Retina (tissue), 1 donor: ENCODE measurements around the gene FAM131C.
"Not testable (repeated sequence)": the region's sequence is repeated elsewhere in the genome, so short reads cannot be mapped to it uniquely, and the experiment has no call there.

Experiments used
- DNase-seq: peaks from one replicate; pipeline ENCODE4 v3.0.0-alpha.2; 2016

FAM131C gene

GRCh38 chr1:16057314-16057915 is 16.0 kb downstream of the FAM131C start:
- DNase-seq, result not testable (repeated sequence)

DNA sequence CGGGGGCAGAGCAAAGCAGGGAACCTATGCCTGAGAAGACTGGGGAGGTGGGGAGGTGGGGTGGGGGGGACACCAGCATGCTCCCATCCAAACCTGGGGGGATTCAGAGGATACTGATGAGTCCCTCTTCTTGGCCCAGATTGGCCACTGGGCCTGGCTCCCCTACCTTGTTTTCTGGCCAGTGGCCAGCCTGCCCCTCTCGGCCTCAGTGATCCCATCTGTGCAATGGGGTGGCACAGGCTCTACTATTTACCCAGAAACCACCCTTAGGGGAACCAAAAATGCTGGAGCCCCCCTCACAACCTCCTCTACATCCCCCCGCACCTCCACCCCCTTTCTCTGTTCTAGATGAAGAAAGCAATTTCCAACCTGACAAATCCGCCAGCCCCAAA is 16.9 kb downstream of the FAM131C start:
- not testable (repeated sequence) for DNase-seq

- peak; percentile 91 for DNase-seq
Measured at GRCh38 chr1:16055613-16056520, 17.6 kb downstream of the FAM131C start.

DNA sequence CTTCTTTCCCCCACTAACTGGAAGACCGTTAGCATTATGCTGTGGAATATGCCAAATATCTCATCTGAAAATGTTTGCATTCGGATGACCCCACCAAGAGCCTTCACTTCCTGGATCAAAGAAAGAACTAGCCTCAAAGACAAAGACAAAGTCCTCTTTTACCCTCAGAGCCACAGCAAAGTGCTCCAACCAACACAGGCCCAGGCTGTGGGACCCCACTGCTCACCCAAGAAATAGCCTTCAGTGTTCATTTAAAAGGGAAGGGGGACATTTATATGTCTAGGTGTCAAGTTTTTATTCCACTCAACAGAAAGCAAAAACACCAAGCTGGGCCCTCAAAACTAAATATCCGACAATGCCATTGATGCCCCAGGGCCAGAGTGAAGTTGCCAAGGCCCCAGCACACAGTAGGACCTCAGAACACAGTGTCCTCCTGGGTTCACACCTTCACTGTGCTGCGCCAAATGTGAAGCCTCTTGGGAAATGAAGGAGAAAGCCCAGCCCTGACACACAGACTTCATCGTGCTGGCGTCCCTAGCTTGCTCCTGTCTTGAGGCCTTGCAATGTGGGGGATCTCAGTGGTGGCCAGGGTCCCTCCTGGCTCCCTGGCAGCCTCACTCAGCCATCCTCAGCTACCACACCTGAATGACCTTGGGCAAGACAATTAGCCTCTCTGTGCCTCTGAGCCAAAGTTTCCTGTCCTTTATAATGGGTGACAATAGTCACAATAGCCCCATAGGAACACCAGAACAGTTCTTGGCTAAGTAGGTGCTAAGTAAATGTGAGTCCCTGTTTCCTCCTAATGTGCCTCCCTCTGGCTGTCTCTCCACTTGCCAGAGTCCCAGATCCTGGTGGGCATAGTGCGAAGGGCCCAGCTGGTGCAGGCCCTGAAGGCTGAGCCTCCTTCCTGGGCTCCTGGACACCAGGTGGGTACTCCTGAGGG is 18.6 kb downstream of the FAM131C start:
- no peak for DNase-seq

DNA sequence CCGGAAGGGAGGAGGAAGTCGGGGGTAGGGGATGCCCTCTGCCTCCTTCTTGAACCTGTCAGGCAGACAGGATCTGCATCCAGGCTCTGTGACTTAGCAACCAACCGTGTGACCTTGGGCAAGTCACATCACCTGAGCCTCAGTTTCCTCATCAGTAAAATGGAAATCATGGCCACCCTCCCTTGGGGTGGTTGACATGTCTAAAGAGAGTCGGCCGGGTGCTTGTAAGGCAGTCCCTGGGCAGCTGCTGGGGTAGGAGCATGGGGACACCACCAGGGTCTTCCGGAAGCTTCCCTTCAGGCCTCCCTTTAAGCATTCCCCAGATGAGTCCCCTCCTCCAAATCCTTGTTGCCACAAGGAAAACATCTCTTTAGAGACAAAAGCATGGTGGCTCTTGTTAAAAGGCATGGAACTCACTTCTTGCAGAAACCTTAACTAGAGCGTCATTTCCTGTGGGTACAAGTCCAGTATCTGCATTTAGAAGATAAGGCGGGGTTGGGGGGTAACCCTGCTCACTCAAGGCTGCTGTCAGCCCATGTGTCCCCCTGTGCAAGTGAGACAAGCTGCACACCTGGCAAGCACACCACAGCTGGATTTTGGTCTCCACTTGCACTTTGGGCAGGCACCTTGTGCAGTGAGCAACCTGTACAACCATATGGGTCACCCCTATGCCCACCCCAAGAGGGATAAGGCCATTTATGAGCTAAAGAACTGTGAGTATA is 19.5 kb downstream of the FAM131C start:
- no peak for DNase-seq

DNA sequence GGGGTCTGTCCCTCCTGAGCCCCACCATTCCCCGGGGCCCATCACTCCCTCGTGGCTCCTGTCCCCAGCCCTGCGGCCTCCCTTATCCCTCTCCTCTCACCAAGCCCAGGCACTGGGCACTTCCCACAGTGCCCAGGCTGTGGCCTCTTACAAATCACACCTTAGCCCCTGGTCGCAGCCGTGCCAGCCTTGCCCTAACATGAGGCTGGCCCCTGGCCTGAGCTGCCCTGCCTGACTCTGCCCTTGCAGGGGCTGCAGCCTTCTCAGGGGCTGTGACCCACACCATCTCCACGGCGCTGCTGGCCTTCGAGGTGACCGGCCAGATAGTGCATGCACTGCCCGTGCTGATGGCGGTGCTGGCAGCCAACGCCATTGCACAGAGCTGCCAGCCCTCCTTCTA is 21.5 kb downstream of the FAM131C start:
- DNase-seq, result not testable (repeated sequence)

DNA sequence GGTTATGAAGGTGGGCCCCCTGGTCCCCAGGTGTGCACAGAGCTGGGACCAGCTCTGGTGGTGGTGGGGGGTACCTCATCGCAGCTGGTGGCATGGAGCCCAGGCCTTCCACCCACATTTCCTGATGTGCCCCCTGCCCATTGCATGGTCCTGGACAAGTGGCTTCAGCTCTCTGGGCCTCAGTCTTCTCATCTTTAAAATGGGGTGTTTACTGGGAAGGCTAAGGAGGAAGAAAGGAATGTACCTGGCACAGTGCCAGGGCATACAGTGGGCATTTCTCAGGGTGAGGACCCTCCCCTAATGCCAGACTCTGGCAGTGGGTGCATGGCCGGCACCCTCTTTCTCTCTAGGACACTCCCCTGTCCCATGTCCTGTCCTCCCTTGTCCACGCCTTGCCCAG is 22.4 kb downstream of the FAM131C start:
- no peak for DNase-seq

DNA sequence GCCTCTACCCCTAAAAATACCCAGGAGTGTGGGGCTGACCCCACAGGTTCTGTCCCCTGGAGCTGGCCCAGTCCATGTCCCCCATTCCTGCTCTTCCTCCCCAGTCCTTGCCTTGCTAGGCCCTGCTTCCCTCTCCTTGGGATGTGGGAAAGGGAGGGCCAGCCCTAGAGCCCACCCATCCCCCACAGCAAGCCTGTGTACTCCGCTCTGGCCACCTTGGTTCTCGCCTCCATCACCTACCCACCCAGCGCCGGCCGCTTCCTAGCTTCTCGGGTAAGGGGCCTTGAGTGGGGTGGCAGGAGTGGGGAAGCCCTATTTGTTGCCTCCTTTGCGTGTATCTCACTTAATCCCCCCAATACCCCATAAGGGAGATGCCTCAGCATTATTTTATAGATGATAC is 23.1 kb downstream of the FAM131C start:
- DNase-seq, result no peak

- DNase-seq, result peak; percentile 81
Measured at GRCh38 chr1:16048573-16049189, 24.8 kb downstream of the FAM131C start.

DNA sequence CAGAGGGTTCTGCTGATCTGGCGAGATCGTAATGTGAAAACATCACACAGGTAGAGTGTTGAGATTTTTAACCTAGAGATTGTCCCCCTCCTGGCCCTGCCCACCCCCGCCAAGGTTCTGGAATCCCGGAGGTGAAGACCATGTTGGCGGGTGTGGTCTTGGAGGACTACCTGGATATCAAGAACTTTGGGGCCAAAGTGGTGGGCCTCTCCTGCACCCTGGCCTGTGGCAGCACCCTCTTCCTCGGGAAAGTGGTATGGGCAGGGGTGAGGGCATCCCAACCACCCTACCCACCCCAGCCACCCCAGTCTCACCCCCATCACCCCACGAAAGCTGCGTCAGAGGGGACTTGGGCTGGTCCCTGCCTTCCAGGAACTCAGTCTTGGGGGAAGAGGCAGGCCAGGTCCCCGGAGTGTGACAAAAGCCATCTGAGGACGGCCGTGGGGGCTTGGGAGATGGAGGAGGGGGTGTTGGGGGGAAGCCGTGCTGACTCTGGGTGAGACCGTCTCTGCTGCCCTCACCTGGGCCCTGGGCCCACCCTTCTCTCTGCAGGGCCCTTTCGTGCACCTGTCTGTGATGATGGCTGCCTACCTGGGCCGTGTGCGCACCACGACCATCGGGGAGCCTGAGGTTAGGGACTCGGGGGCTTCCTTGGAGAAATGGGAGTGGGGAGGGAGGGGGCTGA is 25.5 kb downstream of the FAM131C start:
- DNase-seq, result no peak

GRCh38 chr1:16046842-16047241 is 26.6 kb downstream of the FAM131C start:
- DNase-seq, result no peak

GRCh38 chr1:16043950-16044349 is 29.5 kb downstream of the FAM131C start:
- no peak for DNase-seq

GRCh38 chr1:16043521-16043920 is 29.9 kb downstream of the FAM131C start, which contains the start of gene CLCNKB:
Gene CLCNKB, plus strand, starts transcription at chr1:16043782. Its CDS starts 711 bp downstream, at chr1:16044493.
- DNase-seq, result no peak

DNA sequence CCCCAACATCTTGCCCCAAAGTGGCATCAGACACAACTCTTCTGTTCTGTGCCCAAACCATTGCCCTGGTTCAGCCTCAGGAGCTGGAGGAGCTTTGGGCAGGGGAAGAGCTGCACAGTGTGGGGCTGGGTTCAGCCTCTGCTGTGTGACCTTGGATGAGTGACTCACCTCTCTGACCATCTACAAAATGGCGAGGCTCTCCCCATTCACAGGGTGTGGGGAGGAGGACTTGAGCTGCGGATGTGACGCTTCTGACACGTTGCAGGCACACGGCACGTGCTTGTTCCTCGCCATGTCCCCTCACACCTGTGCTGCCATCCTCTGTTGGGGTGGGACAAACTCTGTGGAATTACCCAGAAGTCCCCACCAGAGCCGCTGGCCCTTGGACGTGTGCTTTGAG is 30.8 kb downstream of the FAM131C start:
- DNase-seq, result not testable (repeated sequence)

DNA sequence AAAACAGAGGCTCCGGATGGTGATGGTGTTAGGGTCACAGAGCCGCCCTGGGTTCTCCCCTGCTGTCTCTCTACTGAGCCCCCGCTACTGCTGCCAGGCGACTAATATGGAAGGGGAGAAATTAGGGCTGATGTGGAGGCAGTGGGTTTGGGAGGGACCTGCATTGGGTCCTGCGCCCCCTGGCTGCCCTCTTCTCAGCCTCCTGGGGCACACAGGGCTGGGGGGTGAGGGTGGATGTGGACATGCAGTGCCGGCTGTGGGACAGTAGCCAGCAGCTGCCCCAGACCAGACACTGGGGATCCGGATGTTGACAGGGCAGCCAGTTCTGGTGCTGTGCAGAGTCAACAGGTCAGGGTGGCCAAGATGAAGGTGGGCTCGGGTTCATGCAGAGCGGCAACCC is 31.4 kb downstream of the FAM131C start:
- DNase-seq, result no peak

DNA sequence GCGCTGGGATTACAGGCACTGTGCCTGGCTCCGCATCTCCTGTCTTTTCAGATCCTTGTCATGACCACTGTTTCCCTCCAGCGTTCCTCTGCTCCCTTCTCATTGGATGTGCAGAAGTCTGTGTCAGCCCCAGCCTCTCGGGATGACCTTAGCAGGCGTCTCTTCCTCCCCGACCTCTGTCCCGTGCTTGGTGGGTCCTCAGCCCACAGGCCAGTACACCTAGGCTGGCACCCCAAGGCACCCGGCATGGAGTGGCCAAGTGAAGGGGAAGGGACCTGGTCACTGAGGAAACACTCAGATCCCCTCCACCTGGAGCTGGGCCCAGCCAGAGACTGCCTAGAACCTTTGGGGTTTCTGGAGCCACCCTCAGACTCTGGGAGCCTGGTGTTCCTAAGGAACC is 32.3 kb downstream of the FAM131C start:
- DNase-seq, result no peak

GRCh38 chr1:16039871-16040270 is 33.6 kb downstream of the FAM131C start:
- not testable (repeated sequence) for DNase-seq

GRCh38 chr1:16038620-16038912 is 34.9 kb downstream of the FAM131C start:
- DNase-seq, result no peak

- DNase-seq, result not testable (repeated sequence)
Measured at GRCh38 chr1:16036461-16036860, 37.0 kb downstream of the FAM131C start.

- DNase-seq, result not testable (repeated sequence)
Measured at GRCh38 chr1:16033103-16033632, 40.3 kb downstream of the FAM131C start.
